K562 (cell line): ENCODE measurements around the gene CAPN14. TPM values are rescaled to one million over a fixed set of nuclear protein-coding genes. Genes with fewer than 3 reads are reported as not detected.

Experiments used
- ATAC-seq: fragments of 200-7000 bp; cut with Tn5 transposase; 3 replicates; pipeline ENCODE4 v1.9.1; 2020; ENCODE audit warnings: moderate library complexity
- BruUV-seq: library from RNA; stranded (reverse); fragments of 400-500 nt; replicated peaks from 2 replicates; lab custom pipeline; 2021; lab: Mats Ljungman, UMichigan
- CTCF ChIA-PET: fragments of 300-600 bp; formaldehyde crosslinking; extraction: SDS; loops from one replicate; lab custom pipeline; 2021; ENCODE audit warnings: low intra/inter-chr PET ratio; lab: Yijun Ruan, JAX
- POLR2A ChIA-PET: fragments of 300-600, 350-650 bp; sonication (Branson Sonifier 250); formaldehyde crosslinking; extraction: SDS; loops from one replicate; lab custom pipeline; 2021; ENCODE audit warnings: antibody characterized with exemption, inconsistent platforms; lab: Yijun Ruan, JAX
- DNase-seq, 4 experiments: peaks; one replicate each; pipeline versions ENCODE4 v3.0.0 to v3.0.0-alpha.2; 2011 to 2018; ENCODE audit warnings: low spot score in 3 of 4, mixed read lengths in 3 of 4; ENCODE audit errors: extremely low read depth in 1 of 4
- FAIRE-seq: peaks from 2 replicates; lab custom pipeline; 2011; peaks lifted over from hg19 to GRCh38; lab: Jason Lieb, UNC
- H2AFZ ChIP-seq: 2 replicates; pipeline ENCODE4 v1.6.0; 2011; ENCODE audit warnings: low read depth, low read length, control low read depth, inconsistent platforms
- H3K27ac ChIP-seq: fragments of 200-600 bp; 3 replicates; pipeline ENCODE4 v1.8.0; 2011; ENCODE audit warnings: low read depth, mild to moderate bottlenecking, control low read depth, inconsistent platforms, low read length, moderate library complexity, mixed read lengths; ENCODE audit errors: extremely low read depth
- H3K27me3 ChIP-seq, 2 experiments: fragments of 300-600 bp in 1 of 2; 2 replicates in 1 of 2; 3 replicates in 1 of 2; pipeline versions ENCODE4 v1.6.0 to v1.8.0; 2011; ENCODE audit warnings: inconsistent platforms in 2 of 2, low read length in 2 of 2, mild to moderate bottlenecking in 1 of 2, mixed read lengths in 1 of 2, moderate library complexity in 1 of 2; ENCODE audit not compliant: control insufficient read depth in 2 of 2, insufficient read depth in 2 of 2
- H3K36me3 ChIP-seq: fragments of 300-600 bp; 3 replicates; pipeline ENCODE4 v1.8.0; 2011; ENCODE audit warnings: mild to moderate bottlenecking, low read length, inconsistent platforms; ENCODE audit not compliant: control insufficient read depth, insufficient read depth
- H3K4me1 ChIP-seq, 2 experiments: fragments of 200-600 bp in 1 of 2; replicated peaks in 1 of 2; 2 replicates in 1 of 2; 3 replicates in 1 of 2; pipeline versions ENCODE4 v1.5.1 to v1.8.0; 2011; ENCODE audit warnings: inconsistent platforms in 2 of 2, low read length in 2 of 2, mild to moderate bottlenecking in 1 of 2, mixed read lengths in 1 of 2, moderate library complexity in 1 of 2; ENCODE audit not compliant: control insufficient read depth in 2 of 2, insufficient read depth in 2 of 2
- H3K4me2 ChIP-seq: 2 replicates; pipeline ENCODE4 v1.6.1; 2011; ENCODE audit warnings: low read length, control low read depth, inconsistent platforms, mixed read lengths; ENCODE audit not compliant: insufficient read depth
- H3K4me3 ChIP-seq: fragments of 200-600 bp; sonication (generic), shearing (Covaris generic); 2 replicates; pipeline ENCODE4 v1.5.1; 2016; ENCODE audit warnings: control low read depth, inconsistent platforms
- H3K79me2 ChIP-seq: fragments of 200-600 bp; 3 replicates; pipeline ENCODE4 v1.8.0; 2011; ENCODE audit warnings: low read length, inconsistent platforms; ENCODE audit not compliant: control insufficient read depth, insufficient read depth
- H3K9ac ChIP-seq, 2 experiments: 2 replicates each; pipeline versions ENCODE4 v1.6.0 to v1.6.1; 2011; ENCODE audit warnings: low read depth in 2 of 2, low read length in 2 of 2, control low read depth in 1 of 2, inconsistent platforms in 1 of 2, mild to moderate bottlenecking in 1 of 2, mixed read lengths in 1 of 2; ENCODE audit not compliant: insufficient read depth in 1 of 2
- H3K9me1 ChIP-seq: one replicate; pipeline ENCODE4 v1.6.0; 2011; ENCODE audit warnings: inconsistent platforms, mild to moderate bottlenecking, low read length, moderate library complexity; ENCODE audit not compliant: control insufficient read depth, insufficient read depth
- H3K9me3 ChIP-seq: replicated peaks from 2 replicates; pipeline ENCODE4 v1.5.1; 2011; ENCODE audit warnings: low read depth, low read length, inconsistent platforms; ENCODE audit not compliant: control insufficient read depth, insufficient read depth
- H4K20me1 ChIP-seq: replicated peaks from 2 replicates; pipeline ENCODE4 v1.6.1; 2011; ENCODE audit warnings: low read length, inconsistent platforms, mixed read lengths; ENCODE audit not compliant: control insufficient read depth, insufficient read depth
- ARNT ChIP-seq, 2 experiments: fragments of 450-650 bp; IDR thresholded peaks; 2 replicates each; pipeline ENCODE4 v1.6.1; 2016; ENCODE audit warnings: mild to moderate bottlenecking in 1 of 2
- CBX3 ChIP-seq, 2 experiments: IDR thresholded peaks; 1 replicate in 1 of 2; 2 replicates in 1 of 2; pipeline ENCODE4 v1.6.1; 2012; ENCODE audit warnings: inconsistent platforms in 2 of 2, low read length in 2 of 2, borderline replicate concordance in 1 of 2, control low read depth in 1 of 2
- HDAC3 ChIP-seq: fragments of 450-650 bp; IDR thresholded peaks from 2 replicates; pipeline ENCODE4 v1.6.1; 2018; ENCODE audit warnings: borderline replicate concordance, mild to moderate bottlenecking, moderate library complexity; ENCODE audit not compliant: partially characterized antibody
- JUN ChIP-seq, 2 experiments: sonication (generic) in 1 of 2; formaldehyde crosslinking in 1 of 2; IDR thresholded peaks; 2 replicates each; pipeline versions ENCODE4 v1.6.1 to v1.8.0; 2012 to 2022; ENCODE audit warnings: borderline replicate concordance in 2 of 2, mild to moderate bottlenecking in 2 of 2, improper control_type of control experiment in 1 of 2, low read depth in 1 of 2, low read length in 1 of 2, missing genetic modification reagents in 1 of 2
- KLF1 ChIP-seq: fragments of 450-650 bp; IDR thresholded peaks from 2 replicates; pipeline ENCODE4 v1.6.1; 2016; ENCODE audit warnings: missing genetic modification characterization, missing compliant biosample characterization
- LEF1 ChIP-seq: fragments of 450-650 bp; IDR thresholded peaks from 2 replicates; pipeline ENCODE4 v1.6.1; 2016; ENCODE audit warnings: mild to moderate bottlenecking
- MTA1 ChIP-seq: fragments of 450-650 bp; IDR thresholded peaks from 2 replicates; pipeline ENCODE4 v1.6.1; 2017; ENCODE audit warnings: borderline replicate concordance
- NR2C1 ChIP-seq, 2 experiments: fragments of 450-650 bp; IDR thresholded peaks; 2 replicates each; pipeline ENCODE4 v1.6.1; 2017; ENCODE audit warnings: mild to moderate bottlenecking in 2 of 2, antibody characterized with exemption in 1 of 2, inconsistent platforms in 1 of 2, missing compliant biosample characterization in 1 of 2, missing genetic modification characterization in 1 of 2
- NR2F6 ChIP-seq: fragments of 450-650 bp; formaldehyde crosslinking; IDR thresholded peaks from 2 replicates; pipeline ENCODE4 v1.4.0; 2020; ENCODE audit warnings: mild to moderate bottlenecking
- RBFOX2 ChIP-seq: fragments of 200-400 bp; formaldehyde crosslinking; IDR thresholded peaks from 2 replicates; pipeline ENCODE4 v1.6.1; 2017; ENCODE audit warnings: low read depth, mild to moderate bottlenecking, low read length, moderate library complexity
- SMARCC2 ChIP-seq: fragments of 450-650 bp; IDR thresholded peaks from 2 replicates; pipeline ENCODE4 v1.6.1; 2017; ENCODE audit warnings: antibody characterized with exemption, moderate library complexity, mild to moderate bottlenecking, low read depth
- SOX6 ChIP-seq: fragments of 450-650 bp; IDR thresholded peaks from 2 replicates; pipeline ENCODE4 v1.6.1; 2014; ENCODE audit warnings: mild to moderate bottlenecking
- ZNF253 ChIP-seq: fragments of 250-450 bp; sonication (Bioruptor Pico); conservative IDR thresholded peaks from 2 replicates; pipeline ENCODE4 v1.6.1; 2021; ENCODE audit warnings: mild to moderate bottlenecking
- ZNF263 ChIP-seq: sonication (generic); formaldehyde crosslinking; IDR thresholded peaks from 2 replicates; pipeline ENCODE4 v1.8.0; 2022; ENCODE audit warnings: mild to moderate bottlenecking, missing genetic modification reagents, borderline replicate concordance
- WGBS: fragments of 100-300 bp; shearing (Covaris generic); methylation state at CpG from one replicate; pipeline ENCODE4 v1.1.6; 2016; ENCODE audit warnings: low coverage, mixed read lengths; ENCODE audit not compliant: insufficient coverage; ENCODE audit errors: missing lambda C conversion rate; 5-methylcytosine and 5-hydroxymethylcytosine counted together
- in situ Hi-C: fragments of 300-500 bp; cut with MboI; formaldehyde crosslinking; loops from 4 replicates; pipeline ENCODE4 v1.15.0; 2018; ENCODE audit warnings: inconsistent platforms, mixed read lengths
- intact Hi-C: fragments of 100-400 bp; cut with micrococcal nuclease; formaldehyde crosslinking; loops from 2 replicates; pipeline ENCODE4 v1.14.2; 2022
- polyA plus RNA-seq, 8 experiments: library from polyadenylated mRNA; depleted of rRNA in 4 of 8; stranded (reverse) in 5 of 8; unstranded in 3 of 8; fragments of >200 nt; fragmentation: Nextera tagmentation in 2 of 8; fragmentation: Illumina TruSeq in 1 of 8; extraction: Ambion mirVana in 2 of 8; extraction: Trizol in 1 of 8; gene quantifications; 2 replicates each; pipeline versions ENCODE4 v1.2.1 to v1.2.3, GENCODE V29; 2011 to 2014; ENCODE audit warnings: inconsistent platforms in 1 of 8, missing spikeins in 1 of 8
- total RNA-seq, 7 experiments: library from RNA; depleted of rRNA in 6 of 7; stranded (reverse); fragments of >200 nt in 6 of 7; fragmentation: Illumina TruSeq in 2 of 7; extraction: Trizol in 2 of 7; gene quantifications; 2 replicates each; pipeline versions ENCODE4 v1.2.1 to v1.2.3, GENCODE V29; 2011 to 2021; ENCODE audit warnings: low replicate concordance in 1 of 7
- TF ChIP-seq, protein P1 (sequence below): fragments of 250-450 bp; sonication (Bioruptor Pico); IDR thresholded peaks from 2 replicates; pipeline ENCODE4 v1.5.0; 2020; ENCODE audit warnings: mild to moderate bottlenecking, borderline replicate concordance
- TF ChIP-seq, protein P2 (sequence below): sonication (generic); formaldehyde crosslinking; IDR thresholded peaks from 2 replicates; pipeline ENCODE4 v1.8.0; 2023; ENCODE audit warnings: mild to moderate bottlenecking, missing genetic modification reagents
- TF ChIP-seq, protein P3 (sequence below): sonication (generic); formaldehyde crosslinking; IDR thresholded peaks from 2 replicates; pipeline ENCODE4 v1.8.0; 2022; ENCODE audit warnings: mild to moderate bottlenecking, missing genetic modification reagents
- TF ChIP-seq, protein P4 (sequence below): fragments of 450-650 bp; conservative IDR thresholded peaks from 2 replicates; pipeline ENCODE4 v1.6.1; 2016; ENCODE audit warnings: missing genetic modification characterization, low read depth, mild to moderate bottlenecking, control low read depth, missing compliant biosample characterization

The CAPN14 gene
- total and polyA plus RNA-seq, 9 of the 15 experiments (the other 6 are each of a cell fraction or from before 2014, with no cell fraction given), result not detected

DNA sequence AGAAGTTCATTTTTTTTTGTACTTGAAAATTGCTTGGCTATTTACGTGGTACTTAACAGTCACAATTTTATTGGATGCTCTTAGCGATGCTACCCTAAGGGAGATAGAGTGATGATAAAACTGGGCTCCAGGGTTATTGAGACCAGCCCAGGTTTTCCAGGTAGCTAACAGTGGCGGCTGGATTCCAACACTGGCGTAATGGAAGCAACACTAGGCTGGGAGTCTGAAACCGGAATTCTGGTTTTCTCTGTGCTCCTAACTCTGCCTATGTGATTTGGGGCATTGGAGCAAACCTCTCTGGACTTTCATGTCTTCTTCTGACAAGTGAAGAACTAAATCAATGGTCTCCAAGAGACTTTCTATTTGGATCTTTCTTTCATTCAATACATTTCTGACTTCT is 69.7 kb downstream of the CAPN14 start:
- Histone ChIP-seq H3K4me3 (no peak overlapping the region), H3K9me3 (no peaks in the 10 kb centered on the region), H4K20me1 (no peaks in the 10 kb centered on the region), H3K4me2 (no peak overlapping the region), H2AFZ (no peak overlapping the region), H3K9me1 (no peaks in the 10 kb centered on the region), H3K79me2 (no peaks in the 10 kb centered on the region), H3K27me3 (peaks cover 0 to 3% of the 10 kb centered on the region in 2 experiments; a peak in 3 of 5 replicates), H3K9ac (no peak overlapping the region), H3K27ac (no peak overlapping the region), H3K36me3 (no peaks in the 10 kb centered on the region), H3K4me1 (no peaks in the 10 kb centered on the region)
- WGBS, result under 1% methylated on average over 5 of the region's 5 CpGs
- intact Hi-C loops, result no loop called here
- ChIA-PET POLR2A (no interaction called here), CTCF (no interaction called here)
- ATAC-seq (no peak), DNase-seq (no peak), FAIRE-seq (no peak)
- in situ Hi-C loops, result no loop called here
- TF ChIP-seq CBX3 (IDR thresholded peaks at IDR 0.05; ENCODE audit: borderline replicate concordance in 1 of 2, low read length in 2 of 2) (no peak), SOX6 (no peak), ZNF253 (CRISPR knock-in tag) (no peak), RBFOX2 (no peak), ARNT (IDR thresholded peaks at IDR 0.05) (no peak), MTA1 (no peak), NR2F6 (no peak), KLF1 (tag) (no peak), HDAC3 (no peak), ZNF263 (no peak), SMARCC2 (no peak), NR2C1 (IDR thresholded peaks at IDR 0.05) (no peak), NR2C1 (tag; IDR thresholded peaks at IDR 0.05) (no peak), LEF1 (no peak), JUN (IDR thresholded peaks at IDR 0.05; ENCODE audit: borderline replicate concordance, low read depth, low read length) (no peak), JUN (CRISPR knock-in tag; IDR thresholded peaks at IDR 0.05; ENCODE audit: borderline replicate concordance) (no peak)
- TF ChIP-seq, protein P1, sequence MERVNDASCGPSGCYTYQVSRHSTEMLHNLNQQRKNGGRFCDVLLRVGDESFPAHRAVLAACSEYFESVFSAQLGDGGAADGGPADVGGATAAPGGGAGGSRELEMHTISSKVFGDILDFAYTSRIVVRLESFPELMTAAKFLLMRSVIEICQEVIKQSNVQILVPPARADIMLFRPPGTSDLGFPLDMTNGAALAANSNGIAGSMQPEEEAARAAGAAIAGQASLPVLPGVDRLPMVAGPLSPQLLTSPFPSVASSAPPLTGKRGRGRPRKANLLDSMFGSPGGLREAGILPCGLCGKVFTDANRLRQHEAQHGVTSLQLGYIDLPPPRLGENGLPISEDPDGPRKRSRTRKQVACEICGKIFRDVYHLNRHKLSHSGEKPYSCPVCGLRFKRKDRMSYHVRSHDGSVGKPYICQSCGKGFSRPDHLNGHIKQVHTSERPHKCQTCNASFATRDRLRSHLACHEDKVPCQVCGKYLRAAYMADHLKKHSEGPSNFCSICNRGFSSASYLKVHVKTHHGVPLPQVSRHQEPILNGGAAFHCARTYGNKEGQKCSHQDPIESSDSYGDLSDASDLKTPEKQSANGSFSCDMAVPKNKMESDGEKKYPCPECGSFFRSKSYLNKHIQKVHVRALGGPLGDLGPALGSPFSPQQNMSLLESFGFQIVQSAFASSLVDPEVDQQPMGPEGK (CRISPR knock-in tag), result no peak
- TF ChIP-seq, protein P2, sequence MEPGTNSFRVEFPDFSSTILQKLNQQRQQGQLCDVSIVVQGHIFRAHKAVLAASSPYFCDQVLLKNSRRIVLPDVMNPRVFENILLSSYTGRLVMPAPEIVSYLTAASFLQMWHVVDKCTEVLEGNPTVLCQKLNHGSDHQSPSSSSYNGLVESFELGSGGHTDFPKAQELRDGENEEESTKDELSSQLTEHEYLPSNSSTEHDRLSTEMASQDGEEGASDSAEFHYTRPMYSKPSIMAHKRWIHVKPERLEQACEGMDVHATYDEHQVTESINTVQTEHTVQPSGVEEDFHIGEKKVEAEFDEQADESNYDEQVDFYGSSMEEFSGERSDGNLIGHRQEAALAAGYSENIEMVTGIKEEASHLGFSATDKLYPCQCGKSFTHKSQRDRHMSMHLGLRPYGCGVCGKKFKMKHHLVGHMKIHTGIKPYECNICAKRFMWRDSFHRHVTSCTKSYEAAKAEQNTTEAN, result no peak
- TF ChIP-seq, protein P3, sequence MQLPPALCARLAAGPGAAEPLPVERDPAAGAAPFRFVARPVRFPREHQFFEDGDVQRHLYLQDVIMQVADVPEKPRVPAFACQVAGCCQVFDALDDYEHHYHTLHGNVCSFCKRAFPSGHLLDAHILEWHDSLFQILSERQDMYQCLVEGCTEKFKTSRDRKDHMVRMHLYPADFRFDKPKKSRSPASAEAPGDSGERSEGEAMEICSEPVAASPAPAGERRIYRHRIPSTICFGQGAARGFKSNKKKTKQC (CRISPR knock-in tag), result no peak
- TF ChIP-seq, protein P4, sequence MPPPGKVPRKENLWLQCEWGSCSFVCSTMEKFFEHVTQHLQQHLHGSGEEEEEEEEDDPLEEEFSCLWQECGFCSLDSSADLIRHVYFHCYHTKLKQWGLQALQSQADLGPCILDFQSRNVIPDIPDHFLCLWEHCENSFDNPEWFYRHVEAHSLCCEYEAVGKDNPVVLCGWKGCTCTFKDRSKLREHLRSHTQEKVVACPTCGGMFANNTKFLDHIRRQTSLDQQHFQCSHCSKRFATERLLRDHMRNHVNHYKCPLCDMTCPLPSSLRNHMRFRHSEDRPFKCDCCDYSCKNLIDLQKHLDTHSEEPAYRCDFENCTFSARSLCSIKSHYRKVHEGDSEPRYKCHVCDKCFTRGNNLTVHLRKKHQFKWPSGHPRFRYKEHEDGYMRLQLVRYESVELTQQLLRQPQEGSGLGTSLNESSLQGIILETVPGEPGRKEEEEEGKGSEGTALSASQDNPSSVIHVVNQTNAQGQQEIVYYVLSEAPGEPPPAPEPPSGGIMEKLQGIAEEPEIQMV (tag), result no peak
- BruUV-seq, result no TSS peak
